ENCODE results near the gene S100A3.

S100A3 gene

GRCh38 chr1:153505576-153505975 is 43.5 kb downstream of the S100A3 start:
- Mint-ChIP-seq H3K4me1 (ENCODE audit: low read depth) (peaks cover 6% of the 10 kb centered on the region), H3K36me3 (ENCODE audit: low read depth) (no peaks in the 10 kb centered on the region), H3K27ac (no peak overlapping the region), H3K9me3 (no peaks in the 10 kb centered on the region), H3K4me3 (no peak overlapping the region), H3K27me3 (no peaks in the 10 kb centered on the region)

- no peak overlapping the region for H3K27ac Mint-ChIP-seq
- H3K9me3 Mint-ChIP-seq, result no peaks in the 10 kb centered on the region
- no peak overlapping the region for H3K4me3 Mint-ChIP-seq
- no peaks in the 10 kb centered on the region for H3K36me3 Mint-ChIP-seq (ENCODE audit: low read depth)
- peaks cover 11% of the 10 kb centered on the region for H3K27me3 Mint-ChIP-seq
- peaks cover 6% of the 10 kb centered on the region for H3K4me1 Mint-ChIP-seq (ENCODE audit: low read depth)
These were observed 45.3 kb downstream of the S100A3 start for GRCh38 chr1:153503766-153504165.

- Mint-ChIP-seq H3K4me1 (ENCODE audit: low read depth) (no peaks in the 10 kb centered on the region), H3K27me3 (peaks cover 26% of the 10 kb centered on the region)
These were observed 50.3 kb downstream of the S100A3 start for GRCh38 chr1:153498746-153499145.

More at GRCh38 chr1:153498746-153499145, 50.3 kb downstream of the S100A3 start:
- H3K27ac Mint-ChIP-seq, result no peak overlapping the region
- H3K4me3 Mint-ChIP-seq, result no peak overlapping the region
- H3K9me3 Mint-ChIP-seq, result no peaks in the 10 kb centered on the region
- no peaks in the 10 kb centered on the region for H3K36me3 Mint-ChIP-seq (ENCODE audit: low read depth)

All from stimulated activated naive CD8-positive, alpha-beta T cell treated with anti-CD3 and anti-CD28 coated beads, Interleukin-15, Interleukin-2, amounts not matched to agents 100 ng/mL and 50 ng/mL, for 24 hours (primary cell).